Epithelial cell of proximal tubule (primary cell): ENCODE data around the gene C1RL. TPM values are rescaled to one million over a fixed set of nuclear protein-coding genes. Genes with fewer than 3 reads are reported as not detected.

Experiments
- DNase-seq: peaks from one replicate; pipeline ENCODE4 v3.0.0-alpha.2; 2011; ENCODE audit warnings: low read depth
- H3K4me3 ChIP-seq: 2 replicates; pipeline ENCODE4 v1.5.1; 2011; ENCODE audit warnings: low read depth, mild to moderate bottlenecking, low read length
- CTCF ChIP-seq: conservative IDR thresholded peaks from 2 replicates; pipeline ENCODE4 v1.5.1; 2012; ENCODE audit warnings: low read depth, mild to moderate bottlenecking, low read length
- total RNA-seq: library from RNA; depleted of rRNA; stranded (reverse); fragments of >200 nt; gene quantifications from 2 replicates; pipeline ENCODE4 v1.2.3, GENCODE V29; 2015

C1RL gene
- total RNA-seq, 1 donor from 2014 or later: 11.2 TPM

GRCh38 chr12:7066596-7066995, 42.4 kb downstream of the C1RL start:
- DNase-seq: no peak
- H3K4me3 ChIP-seq: no peak overlapping the region
- no peak for TF ChIP-seq CTCF

GRCh38 chr12:7065073-7065623, 43.9 kb downstream of the C1RL start:
- no peak overlapping the region for H3K4me3 ChIP-seq
- DNase-seq: no peak
- no peak for TF ChIP-seq CTCF

GRCh38 chr12:7064516-7064915, 44.5 kb downstream of the C1RL start:
- no peak overlapping the region for H3K4me3 ChIP-seq
- DNase-seq: no peak
- no peak for TF ChIP-seq CTCF

GRCh38 chr12:7061596-7061995, 47.4 kb downstream of the C1RL start:
- no peak overlapping the region for H3K4me3 ChIP-seq
- no peak for TF ChIP-seq CTCF
- no peak for DNase-seq

GRCh38 chr12:7061138-7061537, 47.9 kb downstream of the C1RL start:
- no peak overlapping the region for H3K4me3 ChIP-seq
- TF ChIP-seq CTCF: no peak
- DNase-seq: no peak

GRCh38 chr12:7060353-7060954, 48.6 kb downstream of the C1RL start, which contains the start of gene C1S:
Gene C1S (plus strand): TSS chr12:7060718. CDS start chr12:7061913, 1,195 bp downstream.
- peak; percentile 88 for DNase-seq
- no peak within 1 kb of the TSS for H3K4me3 ChIP-seq
- TF ChIP-seq CTCF: peak; percentile 98

GRCh38 chr12:7059780-7060179, 49.2 kb downstream of the C1RL start:
- DNase-seq: no peak
- TF ChIP-seq CTCF: no peak
- H3K4me3 ChIP-seq: no peak overlapping the region
